Prostate gland (tissue), 2 donors: Measurements from ENCODE around the gene EPHA2.

Experiments
- POLR2A ChIP-seq: fragments of 450-650 bp; IDR thresholded peaks from one replicate; pipeline ENCODE4 v1.6.1; 2016; ENCODE audit warnings: antibody characterized with exemption, mild to moderate bottlenecking
- POLR2AphosphoS5 ChIP-seq: sonication (generic); formaldehyde crosslinking; IDR thresholded peaks from one replicate; pipeline ENCODE4 v1.6.1; 2017; ENCODE audit warnings: antibody characterized with exemption
- TF ChIP-seq, protein P1 (sequence below), 4 experiments: fragments of 200-600 bp in 2 of 4; fragments of 450-650 bp in 2 of 4; sonication (generic) in 2 of 4; IDR thresholded peaks; 1 replicate in 3 of 4; 2 replicates in 1 of 4; pipeline ENCODE4 v1.5.1; 2016 to 2019; ENCODE audit warnings: antibody characterized with exemption in 4 of 4, mild to moderate bottlenecking in 2 of 4, moderate library complexity in 2 of 4

DNA sequence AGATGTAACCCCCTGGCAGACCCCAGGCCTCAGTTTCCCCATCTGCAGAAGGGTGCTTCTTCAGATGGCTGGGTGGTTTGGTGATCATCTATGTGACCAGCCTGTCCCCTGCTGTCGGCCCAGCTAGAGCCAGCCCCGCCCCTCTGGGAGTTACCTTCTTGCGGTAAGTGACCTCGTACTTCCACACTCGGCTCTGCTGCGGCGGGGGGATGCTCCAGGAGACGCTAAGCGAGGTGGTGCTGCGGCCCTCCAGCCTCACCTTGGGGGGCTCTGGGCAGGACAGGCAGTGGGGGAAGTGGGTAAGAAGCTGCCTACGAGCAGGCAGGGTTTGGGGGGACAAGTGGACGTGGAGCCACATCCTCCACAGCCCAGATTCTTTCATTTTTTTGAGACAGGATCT is 20.4 kb downstream of the EPHA2 start:
- TF ChIP-seq, protein P1, sequence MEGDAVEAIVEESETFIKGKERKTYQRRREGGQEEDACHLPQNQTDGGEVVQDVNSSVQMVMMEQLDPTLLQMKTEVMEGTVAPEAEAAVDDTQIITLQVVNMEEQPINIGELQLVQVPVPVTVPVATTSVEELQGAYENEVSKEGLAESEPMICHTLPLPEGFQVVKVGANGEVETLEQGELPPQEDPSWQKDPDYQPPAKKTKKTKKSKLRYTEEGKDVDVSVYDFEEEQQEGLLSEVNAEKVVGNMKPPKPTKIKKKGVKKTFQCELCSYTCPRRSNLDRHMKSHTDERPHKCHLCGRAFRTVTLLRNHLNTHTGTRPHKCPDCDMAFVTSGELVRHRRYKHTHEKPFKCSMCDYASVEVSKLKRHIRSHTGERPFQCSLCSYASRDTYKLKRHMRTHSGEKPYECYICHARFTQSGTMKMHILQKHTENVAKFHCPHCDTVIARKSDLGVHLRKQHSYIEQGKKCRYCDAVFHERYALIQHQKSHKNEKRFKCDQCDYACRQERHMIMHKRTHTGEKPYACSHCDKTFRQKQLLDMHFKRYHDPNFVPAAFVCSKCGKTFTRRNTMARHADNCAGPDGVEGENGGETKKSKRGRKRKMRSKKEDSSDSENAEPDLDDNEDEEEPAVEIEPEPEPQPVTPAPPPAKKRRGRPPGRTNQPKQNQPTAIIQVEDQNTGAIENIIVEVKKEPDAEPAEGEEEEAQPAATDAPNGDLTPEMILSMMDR (IDR thresholded peaks at IDR 0.05) = no peak
- TF ChIP-seq POLR2A = no peak
- TF ChIP-seq POLR2AphosphoS5 = no peak
